Spinal cord (tissue), 10 donors: ENCODE data around the gene KDM2A. TPM values are rescaled to one million over a fixed set of nuclear protein-coding genes. Genes with fewer than 3 reads are reported as not detected.

Experiments used
- DNase-seq, 6 donors: peaks; one replicate each; pipeline versions ENCODE4 v3.0.0 to v3.0.0-alpha.2; 2013 to 2015; ENCODE audit warnings: low spot score in 6 of 6, low read depth in 4 of 6
- H3K27ac ChIP-seq: one replicate; pipeline ENCODE4 v1.5.1; 2013; ENCODE audit warnings: low read depth, low read length, control low read depth
- H3K27me3 ChIP-seq: one replicate; pipeline ENCODE4 v1.6.1; 2013; ENCODE audit warnings: low read length; ENCODE audit not compliant: control insufficient read depth, insufficient read depth
- H3K36me3 ChIP-seq: one replicate; pipeline ENCODE4 v1.6.1; 2013; ENCODE audit warnings: low read length; ENCODE audit not compliant: control insufficient read depth, insufficient read depth
- H3K4me1 ChIP-seq: one replicate; pipeline ENCODE4 v1.6.1; 2013; ENCODE audit warnings: low read length; ENCODE audit not compliant: control insufficient read depth, insufficient read depth
- H3K4me3 ChIP-seq: one replicate; pipeline ENCODE4 v1.5.1; 2013; ENCODE audit warnings: low read depth, low read length, control low read depth
- H3K9me3 ChIP-seq: one replicate; pipeline ENCODE4 v1.6.1; 2013; ENCODE audit warnings: low read length; ENCODE audit not compliant: control insufficient read depth, insufficient read depth
- WGBS: methylation state at CpG from one replicate; pipeline ENCODE4 v1.1.5; 2013; ENCODE audit warnings: missing lambda C conversion rate; ENCODE audit not compliant: insufficient coverage; 5-methylcytosine and 5-hydroxymethylcytosine counted together
- polyA plus RNA-seq, 2 donors: library from polyadenylated mRNA; unstranded; fragments of 120-200 nt; gene quantifications; one replicate each; pipeline ENCODE4 v1.2.1, GENCODE V29; 2013; ENCODE audit not compliant: insufficient read length in 2 of 2
- total RNA-seq, 2 donors: library from RNA; depleted of rRNA in 1 of 2; stranded (reverse); fragments of 120-200 nt in 1 of 2; fragments of >200 nt in 1 of 2; gene quantifications; one replicate each; pipeline versions ENCODE4 v1.2.3 to v1.2.4, GENCODE V29; 2013 to 2014
- donor health status: healthy.

KDM2A gene
- total and polyA plus RNA-seq, 4 donors = 46.3 to 71.5 (median 57.3) TPM

GRCh38 chr11:67280788-67281551 is 161.9 kb downstream of the KDM2A start:
- Histone ChIP-seq H3K4me1 (peaks cover 28% of the 10 kb centered on the region), H3K27me3 (no peaks in the 10 kb centered on the region), H3K36me3 (peaks cover 95% of the 10 kb centered on the region), H3K9me3 (no peaks in the 10 kb centered on the region), H3K27ac (no peak overlapping the region), H3K4me3 (no peak overlapping the region)
- no peak for DNase-seq
- 94% methylated on average over 27 of the region's 31 CpGs for WGBS

DNA sequence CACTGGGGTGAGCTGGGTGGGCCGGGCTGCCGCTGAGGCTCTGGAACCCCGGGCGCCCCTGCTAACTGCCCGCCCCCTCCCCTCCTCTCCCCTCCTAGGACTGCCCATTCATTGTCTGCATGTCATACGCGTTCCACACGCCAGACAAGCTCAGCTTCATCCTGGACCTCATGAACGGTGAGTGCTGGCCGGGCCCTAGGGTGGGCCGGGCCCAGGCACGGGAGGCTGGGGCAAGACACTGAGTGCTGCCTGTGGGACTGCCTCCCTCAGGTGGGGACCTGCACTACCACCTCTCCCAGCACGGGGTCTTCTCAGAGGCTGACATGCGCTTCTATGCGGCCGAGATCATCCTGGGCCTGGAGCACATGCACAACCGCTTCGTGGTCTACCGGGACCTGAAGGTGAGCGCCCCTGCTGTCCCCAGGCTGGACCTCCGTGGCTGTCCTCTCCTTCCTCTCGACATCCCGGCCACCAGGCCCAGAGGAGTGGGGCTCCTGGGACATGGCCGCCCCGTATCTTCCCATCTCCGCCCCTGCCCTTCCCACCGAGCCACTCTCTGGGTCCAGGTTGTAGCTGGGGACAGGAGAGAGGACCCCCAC is 162.6 kb downstream of the KDM2A start:
- H3K36me3 ChIP-seq = peaks cover 99% of the 10 kb centered on the region
- DNase-seq = no peak
- H3K4me1 ChIP-seq = peaks cover 24% of the 10 kb centered on the region
- H3K27ac ChIP-seq = no peak overlapping the region
- H3K27me3 ChIP-seq = no peaks in the 10 kb centered on the region
- no peak overlapping the region for H3K4me3 ChIP-seq
- no peaks in the 10 kb centered on the region for H3K9me3 ChIP-seq
- 92% methylated on average over 26 of the region's 27 CpGs for WGBS

GRCh38 chr11:67282155-67282875 is 163.3 kb downstream of the KDM2A start:
- no peak overlapping the region for H3K4me3 ChIP-seq
- H3K4me1 ChIP-seq = peaks cover 24% of the 10 kb centered on the region
- 89% methylated on average over 15 of the region's 20 CpGs for WGBS
- H3K36me3 ChIP-seq = peaks cover 99% of the 10 kb centered on the region
- DNase-seq = no peak
- H3K9me3 ChIP-seq = no peaks in the 10 kb centered on the region
- H3K27ac ChIP-seq = no peak overlapping the region
- H3K27me3 ChIP-seq = no peaks in the 10 kb centered on the region

DNA sequence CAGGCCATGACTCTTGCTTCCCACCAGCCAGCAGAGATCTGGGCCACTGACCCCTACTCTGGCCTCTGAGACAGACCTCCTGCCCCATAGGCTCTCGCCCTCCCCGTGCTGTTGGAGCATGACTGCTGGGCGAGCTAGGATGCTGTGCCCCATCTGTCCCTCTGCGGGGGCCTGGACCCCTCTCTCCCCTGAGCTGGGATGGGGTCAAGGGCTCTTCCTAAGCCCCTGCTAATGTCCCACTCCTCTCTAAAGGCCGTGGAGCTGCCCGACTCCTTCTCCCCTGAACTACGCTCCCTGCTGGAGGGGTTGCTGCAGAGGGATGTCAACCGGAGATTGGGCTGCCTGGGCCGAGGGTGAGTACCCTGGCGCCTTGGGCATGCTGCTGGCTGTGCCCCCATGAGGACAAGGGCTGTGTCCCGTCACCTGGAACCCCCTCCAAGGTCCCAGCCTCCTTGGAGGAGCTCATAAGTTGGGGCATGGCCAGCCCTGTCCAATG is 163.9 kb downstream of the KDM2A start:
- Histone ChIP-seq H3K27ac (no peak overlapping the region), H3K36me3 (peaks cover 93% of the 10 kb centered on the region), H3K9me3 (no peaks in the 10 kb centered on the region), H3K4me1 (peaks cover 24% of the 10 kb centered on the region), H3K4me3 (no peak overlapping the region), H3K27me3 (no peaks in the 10 kb centered on the region)
- 98% methylated on average over 10 of the region's 11 CpGs for WGBS
- DNase-seq = no peak

DNA sequence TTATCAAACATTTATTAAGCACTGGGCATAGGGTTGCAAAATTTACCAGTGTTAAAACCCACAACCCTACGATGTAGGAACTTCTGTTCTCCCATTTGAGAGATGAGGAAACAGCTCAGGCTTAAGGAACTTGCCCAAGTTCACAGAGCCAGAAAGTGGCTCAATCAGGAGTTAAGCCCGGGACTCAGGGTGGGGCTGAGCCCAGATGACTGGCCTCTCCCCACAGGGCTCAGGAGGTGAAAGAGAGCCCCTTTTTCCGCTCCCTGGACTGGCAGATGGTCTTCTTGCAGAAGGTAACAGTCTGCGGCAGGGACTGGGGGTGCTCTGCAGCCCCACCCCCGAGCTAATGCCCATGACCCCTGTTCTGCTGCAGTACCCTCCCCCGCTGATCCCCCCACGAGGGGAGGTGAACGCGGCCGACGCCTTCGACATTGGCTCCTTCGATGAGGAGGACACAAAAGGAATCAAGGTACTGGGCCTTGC is 164.5 kb downstream of the KDM2A start:
- Histone ChIP-seq H3K9me3 (no peaks in the 10 kb centered on the region), H3K27me3 (no peaks in the 10 kb centered on the region), H3K36me3 (peaks cover 87% of the 10 kb centered on the region), H3K4me1 (peaks cover 25% of the 10 kb centered on the region), H3K4me3 (no peak overlapping the region), H3K27ac (no peak overlapping the region)
- 91% methylated on average over 13 of the region's 13 CpGs for WGBS
- DNase-seq = no peak

- H3K27ac ChIP-seq = no peak overlapping the region
- no peaks in the 10 kb centered on the region for H3K27me3 ChIP-seq
- H3K9me3 ChIP-seq = no peaks in the 10 kb centered on the region
- DNase-seq = no peak
- H3K4me3 ChIP-seq = no peak overlapping the region
- peaks cover 75% of the 10 kb centered on the region for H3K36me3 ChIP-seq
- WGBS = 89% methylated on average over 38 of the region's 45 CpGs
- H3K4me1 ChIP-seq = peaks cover 28% of the 10 kb centered on the region
These were observed 165.9 kb downstream of the KDM2A start for GRCh38 chr11:67284811-67285540.

DNA sequence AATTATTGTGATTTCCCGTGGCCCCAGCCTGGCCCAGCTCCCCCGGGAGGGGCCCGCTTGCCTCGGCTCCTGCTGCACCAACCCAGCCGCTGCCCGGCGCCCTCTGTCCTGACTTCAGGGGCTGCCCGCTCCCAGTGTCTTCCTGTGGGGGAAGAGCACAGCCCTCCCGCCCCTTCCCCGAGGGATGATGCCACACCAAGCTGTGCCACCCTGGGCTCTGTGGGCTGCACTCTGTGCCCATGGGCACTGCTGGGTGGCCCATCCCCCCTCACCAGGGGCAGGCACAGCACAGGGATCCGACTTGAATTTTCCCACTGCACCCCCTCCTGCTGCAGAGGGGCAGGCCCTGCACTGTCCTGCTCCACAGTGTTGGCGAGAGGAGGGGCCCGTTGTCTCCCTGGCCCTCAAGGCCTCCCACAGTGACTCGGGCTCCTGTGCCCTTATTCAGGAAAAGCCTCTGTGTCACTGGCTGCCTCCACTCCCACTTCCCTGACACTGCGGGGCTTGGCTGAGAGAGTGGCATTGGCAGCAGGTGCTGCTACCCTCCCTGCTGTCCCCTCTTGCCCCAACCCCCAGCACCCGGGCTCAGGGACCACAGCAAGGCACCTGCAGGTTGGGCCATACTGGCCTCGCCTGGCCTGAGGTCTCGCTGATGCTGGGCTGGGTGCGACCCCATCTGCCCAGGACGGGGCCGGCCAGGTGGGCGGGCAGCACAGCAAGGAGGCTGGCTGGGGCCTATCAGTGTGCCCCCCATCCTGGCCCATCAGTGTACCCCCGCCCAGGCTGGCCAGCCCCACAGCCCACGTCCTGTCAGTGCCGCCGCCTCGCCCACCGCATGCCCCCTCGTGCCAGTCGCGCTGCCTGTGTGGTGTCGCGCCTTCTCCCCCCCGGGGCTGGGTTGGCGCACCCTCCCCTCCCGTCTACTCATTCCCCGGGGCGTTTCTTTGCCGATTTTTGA is 166.8 kb downstream of the KDM2A start:
- H3K4me3 ChIP-seq = no peak overlapping the region
- H3K4me1 ChIP-seq = peaks cover 37% of the 10 kb centered on the region
- no peak overlapping the region for H3K27ac ChIP-seq
- H3K9me3 ChIP-seq = no peaks in the 10 kb centered on the region
- no peaks in the 10 kb centered on the region for H3K27me3 ChIP-seq
- no peak for DNase-seq
- WGBS = 94% methylated on average over 22 of the region's 39 CpGs
- peaks cover 75% of the 10 kb centered on the region for H3K36me3 ChIP-seq

DNA sequence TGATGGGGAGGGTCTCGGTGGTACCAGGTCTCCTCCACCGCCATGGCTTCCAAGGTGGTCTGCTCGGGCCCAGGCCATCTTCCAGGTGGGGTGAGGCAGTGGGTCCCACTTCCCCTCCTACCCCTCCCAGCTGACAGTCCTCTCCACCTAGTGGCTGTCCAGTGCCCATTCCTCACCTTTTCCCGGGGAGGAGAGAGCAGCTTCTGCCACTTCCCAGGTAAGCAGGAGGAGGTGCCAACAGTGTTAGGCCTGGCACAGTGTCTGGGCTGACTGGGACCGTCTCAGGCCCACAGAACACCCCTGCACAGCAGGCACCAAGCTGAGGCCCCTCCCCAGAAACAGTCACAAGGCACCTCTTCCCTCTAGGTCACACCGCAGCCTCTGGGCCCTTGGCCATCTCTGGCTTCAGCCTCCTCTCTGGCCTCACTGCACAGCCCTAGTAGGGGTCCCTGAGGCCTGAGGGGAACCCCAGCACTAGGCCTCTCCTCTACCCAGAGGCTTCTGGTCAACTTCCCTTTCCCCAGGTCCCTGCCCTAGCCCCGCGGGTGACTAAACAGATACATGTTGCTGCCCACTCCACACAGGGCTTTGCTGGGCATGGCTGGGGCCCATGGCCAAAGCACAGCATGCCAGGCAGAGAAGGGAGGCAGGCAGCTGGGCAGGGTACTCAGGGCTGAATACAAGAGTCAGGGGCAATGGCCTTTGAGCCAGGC is 167.7 kb downstream of the KDM2A start:
- H3K27ac ChIP-seq = peak overlapping the region; percentile 96
- DNase-seq = no peak

More for the DNA sequence above, 167.7 kb downstream of the KDM2A start:
- 92% methylated on average over 7 of the region's 8 CpGs for WGBS
- peaks cover 75% of the 10 kb centered on the region for H3K36me3 ChIP-seq
- no peak overlapping the region for H3K4me3 ChIP-seq
- H3K4me1 ChIP-seq = peaks cover 46% of the 10 kb centered on the region
- no peaks in the 10 kb centered on the region for H3K27me3 ChIP-seq
- H3K9me3 ChIP-seq = no peaks in the 10 kb centered on the region
